ENCODE results near the gene ZNF512.
"Not testable (repeated sequence)": the region's sequence is repeated elsewhere in the genome, so short reads cannot be mapped to it uniquely, and the experiment has no call there.

Gene ZNF512

GRCh38 chr2:27583390-27583915 lies 611 bp downstream of the ZNF512 start:
- H3K4me3 ChIP-seq (replicated peaks; ENCODE audit: low read depth, low read length), result peak overlapping the region; percentile 81
- no peak for TF ChIP-seq CTCF (IDR thresholded peaks at IDR 0.05; ENCODE audit: low read length, missing control alignments)
- peak; percentile 23 for DNase-seq (ENCODE audit: low read depth)

GRCh38 chr2:27584597-27584996 lies 1.8 kb downstream of the ZNF512 start:
- peak overlapping the region; percentile 81 for H3K4me3 ChIP-seq (replicated peaks; ENCODE audit: low read depth, low read length)
- no peak for DNase-seq (ENCODE audit: low read depth)
- no peak for TF ChIP-seq CTCF (IDR thresholded peaks at IDR 0.05; ENCODE audit: low read length, missing control alignments)

- no peak for DNase-seq (ENCODE audit: low read depth)
- H3K4me3 ChIP-seq (replicated peaks; ENCODE audit: low read depth, low read length), result no peak overlapping the region
- TF ChIP-seq CTCF (IDR thresholded peaks at IDR 0.05; ENCODE audit: low read length, missing control alignments), result no peak
Measured at GRCh38 chr2:27587025-27587424, 4.2 kb downstream of the ZNF512 start.

GRCh38 chr2:27588308-27588707 lies 5.5 kb downstream of the ZNF512 start:
- TF ChIP-seq CTCF (IDR thresholded peaks at IDR 0.05; ENCODE audit: low read length, missing control alignments), result no peak
- H3K4me3 ChIP-seq (replicated peaks; ENCODE audit: low read depth, low read length), result no peak overlapping the region
- DNase-seq (ENCODE audit: low read depth), result no peak

- peak; percentile 21 for DNase-seq (ENCODE audit: low read depth)
- H3K4me3 ChIP-seq (replicated peaks; ENCODE audit: low read depth, low read length), result no peak overlapping the region
- no peak for TF ChIP-seq CTCF (IDR thresholded peaks at IDR 0.05; ENCODE audit: low read length, missing control alignments)
Measured at GRCh38 chr2:27591745-27592144, 8.9 kb downstream of the ZNF512 start.

- no peak for DNase-seq (ENCODE audit: low read depth)
- H3K4me3 ChIP-seq (replicated peaks; ENCODE audit: low read depth, low read length), result no peak overlapping the region
- TF ChIP-seq CTCF (IDR thresholded peaks at IDR 0.05; ENCODE audit: low read length, missing control alignments), result no peak
Measured at GRCh38 chr2:27593240-27593639, 10.4 kb downstream of the ZNF512 start.

GRCh38 chr2:27594020-27594703 lies 11.3 kb downstream of the ZNF512 start:
- H3K4me3 ChIP-seq (replicated peaks; ENCODE audit: low read depth, low read length); DNase-seq (ENCODE audit: low read depth): not testable (repeated sequence)

- DNase-seq (ENCODE audit: low read depth); H3K4me3 ChIP-seq (replicated peaks; ENCODE audit: low read depth, low read length): not testable (repeated sequence)
Measured at GRCh38 chr2:27595412-27595811, 12.6 kb downstream of the ZNF512 start.
